Stimulated activated CD8-positive, alpha-beta memory T cell treated with anti-CD3 and anti-CD28 coated beads, Interleukin-15, amount 100 ng/mL, for 48 hours (primary cell): ENCODE results near the gene DOK4.
"Not testable (repeated sequence)": the region's sequence is repeated elsewhere in the genome, so short reads cannot be mapped to it uniquely, and the experiment has no call there.

Source experiments
- DNase-seq, 2 donors: peaks; one replicate each; pipeline ENCODE4 v3.0.0-alpha.2; 2020; ENCODE audit warnings: low read depth in 2 of 2

The DOK4 gene

GRCh38 chr16:57502048-57502775 is 15.9 kb upstream of the DOK4 start:
- DNase-seq: no peak

GRCh38 chr16:57501492-57501891 is 15.2 kb upstream of the DOK4 start:
- no peak for DNase-seq

GRCh38 chr16:57500578-57501111 is 14.4 kb upstream of the DOK4 start:
- DNase-seq: no peak

- DNase-seq: not testable (repeated sequence)
Observed at GRCh38 chr16:57499941-57500340, 13.6 kb upstream of the DOK4 start.

- DNase-seq: no peak
Observed at GRCh38 chr16:57498031-57498430, 11.7 kb upstream of the DOK4 start.

- DNase-seq: no peak
Observed at GRCh38 chr16:57497121-57497520, 10.8 kb upstream of the DOK4 start.

GRCh38 chr16:57493767-57494166 is 7.5 kb upstream of the DOK4 start:
- DNase-seq: no peak

- DNase-seq: no peak
Observed at GRCh38 chr16:57489229-57489628, 2.9 kb upstream of the DOK4 start.

GRCh38 chr16:57486858-57487834 is 853 bp upstream of the DOK4 start:
- no peak for DNase-seq

GRCh38 chr16:57485091-57485915 is 990 bp downstream of the DOK4 start:
- DNase-seq: no peak

GRCh38 chr16:57484515-57485005 is 1.7 kb downstream of the DOK4 start:
- DNase-seq: no peak

- no peak for DNase-seq
Observed at GRCh38 chr16:57483725-57484514, 2.4 kb downstream of the DOK4 start.

GRCh38 chr16:57482845-57483545 is 3.3 kb downstream of the DOK4 start:
- no peak for DNase-seq

GRCh38 chr16:57481421-57481820 is 4.9 kb downstream of the DOK4 start:
- no peak for DNase-seq

- no peak for DNase-seq
Observed at GRCh38 chr16:57480754-57481230, 5.5 kb downstream of the DOK4 start.

- no peak for DNase-seq
Observed at GRCh38 chr16:57479976-57480753, 6.1 kb downstream of the DOK4 start.

GRCh38 chr16:57479205-57479975 is 6.9 kb downstream of the DOK4 start:
- no peak for DNase-seq
